GM23338 (cell line): ENCODE data around the gene TGM2.

Experiments used
- CREB1 ChIP-seq: fragments of 250-450 bp; sonication (Bioruptor Pico); IDR thresholded peaks from 2 replicates; pipeline ENCODE4 v1.5.0; 2020; ENCODE audit warnings: low read depth, mild to moderate bottlenecking, moderate library complexity
- EZH2phosphoT487 ChIP-seq: fragments of 200-600 bp; sonication (generic); IDR thresholded peaks from one replicate; pipeline ENCODE4 v1.8.1; 2018; ENCODE audit warnings: antibody characterized with exemption; ENCODE audit not compliant: unreplicated experiment
- JUNB ChIP-seq: IDR thresholded peaks from one replicate; pipeline ENCODE4 v1.6.1; 2016; ENCODE audit warnings: antibody characterized with exemption; ENCODE audit not compliant: unreplicated experiment
- TF ChIP-seq, protein P1 (sequence below), 2 experiments: fragments of 200-600 bp in 1 of 2; sonication (generic) in 1 of 2; conservative IDR thresholded peaks; 2 replicates each; pipeline versions ENCODE4 v1.5.1 to v1.6.1; 2016 to 2017; ENCODE audit warnings: antibody characterized with exemption in 2 of 2, low read depth in 2 of 2, mild to moderate bottlenecking in 2 of 2, moderate library complexity in 1 of 2

DNA sequence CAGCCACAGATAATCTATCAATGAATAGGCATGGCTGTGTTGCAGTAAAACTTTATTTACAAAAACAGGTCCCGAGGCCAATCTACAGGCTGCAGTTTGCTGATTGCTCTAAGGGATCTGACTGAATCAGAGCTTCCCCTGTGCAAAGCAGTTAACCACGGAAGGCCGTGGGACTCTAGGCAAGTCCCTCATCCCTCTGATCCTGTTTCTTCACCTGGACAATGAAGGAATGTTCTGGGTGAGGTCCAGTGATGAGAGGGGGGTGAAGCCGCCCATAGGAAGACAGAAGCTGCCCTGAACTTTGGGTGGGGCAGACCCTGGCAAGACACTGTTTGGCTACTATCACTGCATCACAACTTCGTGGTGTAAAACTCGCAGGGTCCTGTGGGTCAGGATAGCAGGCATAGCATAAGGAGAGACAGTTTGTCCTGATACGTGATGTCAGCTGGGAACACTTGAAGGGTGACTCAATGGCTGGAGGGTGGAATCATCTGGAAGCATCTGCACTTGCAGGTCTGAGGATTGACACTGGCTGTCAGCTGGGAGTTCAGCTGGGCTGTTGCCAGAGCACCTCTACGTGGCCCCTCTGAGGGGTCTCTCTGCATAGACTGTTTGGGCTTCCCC lies 33.3 kb upstream of the TGM2 start:
- TF ChIP-seq, protein P1, sequence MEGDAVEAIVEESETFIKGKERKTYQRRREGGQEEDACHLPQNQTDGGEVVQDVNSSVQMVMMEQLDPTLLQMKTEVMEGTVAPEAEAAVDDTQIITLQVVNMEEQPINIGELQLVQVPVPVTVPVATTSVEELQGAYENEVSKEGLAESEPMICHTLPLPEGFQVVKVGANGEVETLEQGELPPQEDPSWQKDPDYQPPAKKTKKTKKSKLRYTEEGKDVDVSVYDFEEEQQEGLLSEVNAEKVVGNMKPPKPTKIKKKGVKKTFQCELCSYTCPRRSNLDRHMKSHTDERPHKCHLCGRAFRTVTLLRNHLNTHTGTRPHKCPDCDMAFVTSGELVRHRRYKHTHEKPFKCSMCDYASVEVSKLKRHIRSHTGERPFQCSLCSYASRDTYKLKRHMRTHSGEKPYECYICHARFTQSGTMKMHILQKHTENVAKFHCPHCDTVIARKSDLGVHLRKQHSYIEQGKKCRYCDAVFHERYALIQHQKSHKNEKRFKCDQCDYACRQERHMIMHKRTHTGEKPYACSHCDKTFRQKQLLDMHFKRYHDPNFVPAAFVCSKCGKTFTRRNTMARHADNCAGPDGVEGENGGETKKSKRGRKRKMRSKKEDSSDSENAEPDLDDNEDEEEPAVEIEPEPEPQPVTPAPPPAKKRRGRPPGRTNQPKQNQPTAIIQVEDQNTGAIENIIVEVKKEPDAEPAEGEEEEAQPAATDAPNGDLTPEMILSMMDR (conservative IDR thresholded peaks at IDR 0.05; ENCODE audit: low read depth in 2 of 2): no peak
- TF ChIP-seq CREB1 (CRISPR knock-in tag): no peak
- no peak for TF ChIP-seq EZH2phosphoT487
- TF ChIP-seq JUNB: no peak
